ENCODE results near the gene BCL11B. TPM values are rescaled to one million over a fixed set of nuclear protein-coding genes. Genes with fewer than 3 reads are reported as not detected.

Gene BCL11B
- total and polyA plus RNA-seq, 2 experiments from 2014 or later, result 0.28 to 3.2 TPM

- DNase-seq (ENCODE audit: low spot score), result no peak
- TF ChIP-seq EZH2 (IDR thresholded peaks at IDR 0.05; ENCODE audit: borderline replicate concordance) (no peak), CTCF (IDR thresholded peaks at IDR 0.05; ENCODE audit: poor library complexity) (no peak), EZH2phosphoT487 (IDR thresholded peaks at IDR 0.05; ENCODE audit: low read depth, severe bottlenecking, unreplicated experiment) (no peak)
- no peaks in the 10 kb centered on the region for H3K9me3 ChIP-seq (ENCODE audit: low read depth)
- 74% methylated on average over 18 of the region's 18 CpGs for WGBS (ENCODE audit: low lambda C conversion rate, missing lambda C conversion rate)
- no peaks in the 10 kb centered on the region for H4K20me1 ChIP-seq (ENCODE audit: insufficient read depth, poor library complexity, severe bottlenecking)
- H3K79me2 ChIP-seq, result no peaks in the 10 kb centered on the region
- H3K36me3 ChIP-seq (replicated peaks; ENCODE audit: insufficient read depth, low read depth), result no peaks in the 10 kb centered on the region
- no peak overlapping the region for H3K4me3 ChIP-seq
- no peak overlapping the region for H2AFZ ChIP-seq
- no peaks in the 10 kb centered on the region for H3K27me3 ChIP-seq
- H3K4me1 ChIP-seq (ENCODE audit: insufficient read depth), result peaks cover 3% of the 10 kb centered on the region
- no peak overlapping the region for H3K4me2 ChIP-seq
- H3K9me2 ChIP-seq (replicated peaks; ENCODE audit: insufficient read depth), result no peaks in the 10 kb centered on the region
- H3K27ac ChIP-seq, result peak overlapping the region; percentile 1
Measured at GRCh38 chr14:99177886-99178835, 93.8 kb downstream of the BCL11B start.

GRCh38 chr14:99177046-99177655, 94.8 kb downstream of the BCL11B start:
- H3K9me2 ChIP-seq (replicated peaks; ENCODE audit: insufficient read depth), result no peaks in the 10 kb centered on the region
- no peak overlapping the region for H3K4me3 ChIP-seq
- no peaks in the 10 kb centered on the region for H3K36me3 ChIP-seq (replicated peaks; ENCODE audit: insufficient read depth, low read depth)
- no peak for TF ChIP-seq EZH2 (IDR thresholded peaks at IDR 0.05; ENCODE audit: borderline replicate concordance)
- TF ChIP-seq EZH2phosphoT487 (IDR thresholded peaks at IDR 0.05; ENCODE audit: low read depth, severe bottlenecking, unreplicated experiment), result no peak
- TF ChIP-seq CTCF (IDR thresholded peaks at IDR 0.05; ENCODE audit: poor library complexity), result no peak
- H3K27ac ChIP-seq, result no peak overlapping the region
- H2AFZ ChIP-seq, result no peak overlapping the region
- H4K20me1 ChIP-seq (ENCODE audit: insufficient read depth, poor library complexity, severe bottlenecking), result no peaks in the 10 kb centered on the region
- H3K4me2 ChIP-seq, result no peak overlapping the region
- H3K27me3 ChIP-seq, result no peaks in the 10 kb centered on the region
- 90% methylated on average over 16 of the region's 16 CpGs for WGBS (ENCODE audit: low lambda C conversion rate, missing lambda C conversion rate)
- DNase-seq (ENCODE audit: low spot score), result no peak
- H3K79me2 ChIP-seq, result no peaks in the 10 kb centered on the region
- H3K4me1 ChIP-seq (ENCODE audit: insufficient read depth), result peaks cover 3% of the 10 kb centered on the region
- H3K9me3 ChIP-seq (ENCODE audit: low read depth), result no peaks in the 10 kb centered on the region

- Histone ChIP-seq H3K9me2 (replicated peaks; ENCODE audit: insufficient read depth) (no peaks in the 10 kb centered on the region), H3K4me1 (ENCODE audit: insufficient read depth) (peaks cover 3% of the 10 kb centered on the region), H2AFZ (no peak overlapping the region), H4K20me1 (ENCODE audit: insufficient read depth, poor library complexity, severe bottlenecking) (no peaks in the 10 kb centered on the region), H3K36me3 (replicated peaks; ENCODE audit: insufficient read depth, low read depth) (no peaks in the 10 kb centered on the region), H3K27me3 (no peaks in the 10 kb centered on the region), H3K79me2 (no peaks in the 10 kb centered on the region), H3K4me3 (no peak overlapping the region), H3K4me2 (no peak overlapping the region), H3K27ac (no peak overlapping the region), H3K9me3 (ENCODE audit: low read depth) (no peaks in the 10 kb centered on the region)
- TF ChIP-seq EZH2phosphoT487 (IDR thresholded peaks at IDR 0.05; ENCODE audit: low read depth, severe bottlenecking, unreplicated experiment) (no peak), EZH2 (IDR thresholded peaks at IDR 0.05; ENCODE audit: borderline replicate concordance) (no peak), CTCF (IDR thresholded peaks at IDR 0.05; ENCODE audit: poor library complexity) (no peak)
- 97% methylated on average over 33 of the region's 33 CpGs for WGBS (ENCODE audit: low lambda C conversion rate, missing lambda C conversion rate)
- DNase-seq (ENCODE audit: low spot score), result no peak
Measured at GRCh38 chr14:99176156-99176945, 95.6 kb downstream of the BCL11B start.
